ENCODE measurements around the gene KMO. TPM values are rescaled to one million over a fixed set of nuclear protein-coding genes. Genes with fewer than 3 reads are reported as not detected.

The KMO gene
- total RNA-seq, 1 donor from 2014 or later: 0.17 TPM

DNA sequence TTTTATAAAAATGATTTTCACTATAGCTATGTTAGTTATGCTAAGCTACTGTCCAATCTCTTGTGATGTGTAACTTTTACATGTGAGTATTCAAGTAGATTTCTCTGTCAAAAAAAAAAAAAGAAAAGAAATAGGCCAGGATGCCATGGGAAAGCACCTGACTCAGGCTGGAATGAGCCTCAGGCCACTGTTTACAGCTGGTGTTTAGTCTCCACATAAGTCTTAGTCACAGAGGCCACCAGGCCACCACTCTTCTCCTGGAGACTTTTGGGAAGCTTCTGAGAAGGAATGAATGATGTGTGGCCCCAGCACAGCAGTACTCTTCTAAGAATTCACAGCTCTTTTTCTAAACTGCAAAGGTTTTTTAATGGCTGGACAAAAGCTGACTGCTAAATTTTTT lies 59.1 kb downstream of the KMO start:
- Histone ChIP-seq H3K27me3 (ENCODE audit: control insufficient read depth, insufficient read depth, low read length) (no peaks in the 10 kb centered on the region), H3K36me3 (ENCODE audit: control insufficient read depth, insufficient read depth, low read length) (no peaks in the 10 kb centered on the region), H3K4me3 (ENCODE audit: low read depth, low read length) (no peak overlapping the region)
- TF ChIP-seq, protein P1, sequence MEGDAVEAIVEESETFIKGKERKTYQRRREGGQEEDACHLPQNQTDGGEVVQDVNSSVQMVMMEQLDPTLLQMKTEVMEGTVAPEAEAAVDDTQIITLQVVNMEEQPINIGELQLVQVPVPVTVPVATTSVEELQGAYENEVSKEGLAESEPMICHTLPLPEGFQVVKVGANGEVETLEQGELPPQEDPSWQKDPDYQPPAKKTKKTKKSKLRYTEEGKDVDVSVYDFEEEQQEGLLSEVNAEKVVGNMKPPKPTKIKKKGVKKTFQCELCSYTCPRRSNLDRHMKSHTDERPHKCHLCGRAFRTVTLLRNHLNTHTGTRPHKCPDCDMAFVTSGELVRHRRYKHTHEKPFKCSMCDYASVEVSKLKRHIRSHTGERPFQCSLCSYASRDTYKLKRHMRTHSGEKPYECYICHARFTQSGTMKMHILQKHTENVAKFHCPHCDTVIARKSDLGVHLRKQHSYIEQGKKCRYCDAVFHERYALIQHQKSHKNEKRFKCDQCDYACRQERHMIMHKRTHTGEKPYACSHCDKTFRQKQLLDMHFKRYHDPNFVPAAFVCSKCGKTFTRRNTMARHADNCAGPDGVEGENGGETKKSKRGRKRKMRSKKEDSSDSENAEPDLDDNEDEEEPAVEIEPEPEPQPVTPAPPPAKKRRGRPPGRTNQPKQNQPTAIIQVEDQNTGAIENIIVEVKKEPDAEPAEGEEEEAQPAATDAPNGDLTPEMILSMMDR (IDR thresholded peaks at IDR 0.05; ENCODE audit: insufficient read depth, low read length, poor library complexity, severe bottlenecking): no peak
- DNase-seq (ENCODE audit: low read depth): no peak

DNA sequence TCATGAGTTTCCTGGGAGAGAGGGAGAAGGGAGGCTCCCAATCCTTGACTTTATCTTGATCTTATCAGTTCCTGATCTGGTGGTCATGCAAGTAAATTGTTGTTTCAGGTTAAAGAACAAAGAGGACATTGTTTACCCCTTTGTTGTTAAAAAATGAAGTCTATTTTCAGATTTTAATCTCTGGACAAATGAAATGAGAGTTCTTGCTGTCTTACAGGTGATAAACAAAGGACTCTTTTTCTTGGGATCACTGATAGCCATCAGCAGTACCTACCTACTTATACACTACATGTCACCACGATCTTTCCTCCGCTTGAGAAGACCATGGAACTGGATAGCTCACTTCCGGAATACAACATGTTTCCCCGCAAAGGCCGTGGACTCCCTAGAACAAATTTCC lies 59.6 kb downstream of the KMO start:
- Histone ChIP-seq H3K4me3 (ENCODE audit: low read depth, low read length) (no peak overlapping the region), H3K27me3 (ENCODE audit: control insufficient read depth, insufficient read depth, low read length) (no peaks in the 10 kb centered on the region), H3K36me3 (ENCODE audit: control insufficient read depth, insufficient read depth, low read length) (no peaks in the 10 kb centered on the region)
- no peak for DNase-seq (ENCODE audit: low read depth)
- TF ChIP-seq, protein P1 (IDR thresholded peaks at IDR 0.05; ENCODE audit: insufficient read depth, low read length, poor library complexity, severe bottlenecking): no peak

DNA sequence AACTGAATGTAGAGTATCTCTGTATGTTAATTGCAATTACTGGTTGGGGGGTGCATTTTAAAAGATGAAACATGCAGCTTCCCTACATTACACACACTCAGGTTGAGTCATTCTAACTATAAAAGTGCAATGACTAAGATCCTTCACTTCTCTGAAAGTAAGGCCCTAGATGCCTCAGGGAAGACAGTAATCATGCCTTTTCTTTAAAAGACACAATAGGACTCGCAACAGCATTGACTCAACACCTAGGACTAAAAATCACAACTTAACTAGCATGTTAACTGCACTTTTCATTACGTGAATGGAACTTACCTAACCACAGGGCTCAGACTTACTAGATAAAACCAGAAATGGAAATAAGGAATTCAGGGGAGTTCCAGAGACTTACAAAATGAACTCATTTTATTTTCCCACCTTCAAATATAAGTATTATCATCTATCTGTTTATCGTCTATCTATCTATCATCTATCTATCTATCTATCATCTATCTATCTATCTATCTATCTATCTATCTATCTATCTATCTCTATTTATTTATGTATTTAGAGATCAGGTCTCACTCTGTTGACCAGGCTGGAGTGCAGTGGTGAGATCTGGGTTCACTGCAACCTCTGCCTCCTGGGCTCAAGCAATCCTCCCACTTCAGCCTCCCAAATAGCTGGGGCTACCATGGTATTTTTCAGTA lies 60.2 kb downstream of the KMO start:
- peak; percentile 84 for DNase-seq (ENCODE audit: low read depth)
- H3K4me3 ChIP-seq (ENCODE audit: low read depth, low read length): no peak overlapping the region

DNA sequence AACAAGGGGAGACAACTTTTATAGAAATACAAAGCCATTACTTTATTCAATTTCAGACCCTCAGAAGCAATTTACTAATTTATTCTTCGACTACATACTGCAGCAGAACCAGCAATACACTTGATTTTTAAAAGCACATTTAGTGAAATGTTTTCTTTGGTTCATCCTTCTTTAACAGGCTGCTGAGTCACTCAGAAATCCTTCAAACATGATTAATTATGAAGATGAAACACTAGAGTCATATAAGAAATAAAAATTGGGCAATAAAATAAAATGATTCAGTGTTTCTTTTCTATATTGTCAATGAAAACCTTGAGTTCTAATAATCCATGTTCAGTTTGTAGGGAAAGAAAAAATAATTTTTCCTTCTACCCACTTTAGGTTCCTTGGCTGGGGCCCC lies 61.0 kb downstream of the KMO start:
- no peaks in the 10 kb centered on the region for H3K36me3 ChIP-seq (ENCODE audit: control insufficient read depth, insufficient read depth, low read length)
- TF ChIP-seq, protein P1 (IDR thresholded peaks at IDR 0.05; ENCODE audit: insufficient read depth, low read length, poor library complexity, severe bottlenecking): no peak
- H3K27me3 ChIP-seq (ENCODE audit: control insufficient read depth, insufficient read depth, low read length): no peaks in the 10 kb centered on the region
- H3K4me3 ChIP-seq (ENCODE audit: low read depth, low read length): no peak overlapping the region
- no peak for DNase-seq (ENCODE audit: low read depth)

More for the DNA sequence above, 60.2 kb downstream of the KMO start:
- no peaks in the 10 kb centered on the region for H3K36me3 ChIP-seq (ENCODE audit: control insufficient read depth, insufficient read depth, low read length)
- TF ChIP-seq, protein P1 (IDR thresholded peaks at IDR 0.05; ENCODE audit: insufficient read depth, low read length, poor library complexity, severe bottlenecking): no peak
- H3K27me3 ChIP-seq (ENCODE audit: control insufficient read depth, insufficient read depth, low read length): no peaks in the 10 kb centered on the region

DNA sequence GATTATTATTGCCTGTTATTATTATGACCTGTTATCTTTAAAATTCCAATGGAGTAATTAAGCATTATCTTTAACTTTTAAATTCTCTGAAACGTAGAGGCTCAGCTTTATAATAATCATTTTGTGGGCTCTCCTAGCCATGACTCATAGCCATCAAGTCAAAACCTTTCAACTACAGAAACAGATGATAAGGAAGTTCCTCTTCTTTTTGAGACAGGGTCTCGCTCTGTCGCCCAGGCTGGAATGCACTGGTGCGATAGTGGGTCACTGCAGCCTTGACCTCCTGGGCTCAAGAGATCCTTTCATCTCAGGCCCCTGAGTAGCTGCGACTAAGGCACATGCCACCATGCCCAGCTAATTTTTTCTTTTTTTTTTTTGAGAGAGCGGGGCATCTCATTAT lies 64.5 kb downstream of the KMO start:
- no peak for DNase-seq (ENCODE audit: low read depth)
- TF ChIP-seq, protein P1 (IDR thresholded peaks at IDR 0.05; ENCODE audit: insufficient read depth, low read length, poor library complexity, severe bottlenecking): no peak
- Histone ChIP-seq H3K36me3 (ENCODE audit: control insufficient read depth, insufficient read depth, low read length) (no peaks in the 10 kb centered on the region), H3K4me3 (ENCODE audit: low read depth, low read length) (no peak overlapping the region), H3K27me3 (ENCODE audit: control insufficient read depth, insufficient read depth, low read length) (no peaks in the 10 kb centered on the region)

DNA sequence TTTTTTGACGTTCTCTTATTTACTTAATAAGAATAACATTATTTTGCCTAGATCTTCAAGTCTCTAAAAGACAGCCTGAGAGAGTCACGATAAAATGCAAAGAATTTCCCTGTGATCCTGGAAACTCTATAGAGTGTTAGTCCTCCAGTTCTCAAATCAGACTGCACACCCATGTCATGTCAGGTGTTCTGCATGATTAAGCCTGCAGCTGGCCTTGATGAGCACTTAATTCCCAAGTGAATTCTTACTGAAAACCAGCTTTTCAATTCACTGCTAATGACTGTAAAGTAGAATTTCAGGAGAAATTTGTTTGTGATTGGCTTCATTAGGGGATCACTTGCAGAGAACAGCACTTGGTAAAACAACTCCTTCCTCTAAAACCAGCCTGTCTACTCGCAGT lies 66.1 kb downstream of the KMO start:
- DNase-seq (ENCODE audit: low read depth): no peak
- TF ChIP-seq, protein P1 (IDR thresholded peaks at IDR 0.05; ENCODE audit: insufficient read depth, low read length, poor library complexity, severe bottlenecking): no peak
- Histone ChIP-seq H3K36me3 (ENCODE audit: control insufficient read depth, insufficient read depth, low read length) (peaks cover 2% of the 10 kb centered on the region), H3K27me3 (ENCODE audit: control insufficient read depth, insufficient read depth, low read length) (no peaks in the 10 kb centered on the region), H3K4me3 (ENCODE audit: low read depth, low read length) (no peak overlapping the region)

Measured in kidney epithelial cell (primary cell).